D721Med (cell line): ENCODE results near the gene C1QTNF9B.

ENCODE experiments used
- DNase-seq: peaks from one replicate; pipeline ENCODE4 v3.0.0; 2011; ENCODE audit warnings: low spot score; ENCODE audit not compliant: insufficient read length
- FAIRE-seq: peaks from 2 replicates; lab custom pipeline; 2011; peaks lifted over from hg19 to GRCh38; lab: Jason Lieb, UNC
- CTCF ChIP-seq: IDR thresholded peaks from 2 replicates; pipeline ENCODE4 v1.5.1; 2012; ENCODE audit warnings: mild to moderate bottlenecking, control low read depth; ENCODE audit not compliant: insufficient read depth; ENCODE audit errors: missing control alignments

The C1QTNF9B gene

GRCh38 chr13:23852351-23852750, 45.0 kb downstream of the C1QTNF9B start:
- FAIRE-seq (no peak), DNase-seq (no peak)
- no peak for TF ChIP-seq CTCF

GRCh38 chr13:23851106-23851505, 46.2 kb downstream of the C1QTNF9B start:
- DNase-seq (no peak), FAIRE-seq (no peak)
- no peak for TF ChIP-seq CTCF

- no peak for TF ChIP-seq CTCF
- DNase-seq = no peak
- no peak for FAIRE-seq
Measured at GRCh38 chr13:23850134-23850533, 47.2 kb downstream of the C1QTNF9B start.

GRCh38 chr13:23849670-23850069, 47.6 kb downstream of the C1QTNF9B start:
- no peak for DNase-seq
- TF ChIP-seq CTCF = no peak
- FAIRE-seq = no peak

GRCh38 chr13:23848646-23849141, 48.6 kb downstream of the C1QTNF9B start:
- FAIRE-seq = no peak

GRCh38 chr13:23848019-23848418, 49.3 kb downstream of the C1QTNF9B start:
- TF ChIP-seq CTCF = no peak
- DNase-seq (no peak), FAIRE-seq (no peak)

More at GRCh38 chr13:23848646-23849141, 48.6 kb downstream of the C1QTNF9B start:
- TF ChIP-seq CTCF = no peak
- DNase-seq = no peak

GRCh38 chr13:23847497-23847896, 49.8 kb downstream of the C1QTNF9B start:
- FAIRE-seq = no peak
- DNase-seq = no peak
- no peak for TF ChIP-seq CTCF
